Activated B cell treated with CpG ODN at 0.5 μM for 24 hours (primary cell): ENCODE measurements around the gene TRAP1. TPM values are rescaled to one million over a fixed set of nuclear protein-coding genes. Genes with fewer than 3 reads are reported as not detected.

Source experiments
- ATAC-seq: fragments of 200-7000 bp; cut with Tn5 transposase; one replicate; pipeline ENCODE4 v1.10.0; 2021; ENCODE audit warnings: low read depth, mild to moderate bottlenecking, moderate library complexity
- CTCF ChIA-PET: fragments of 350-600 bp; sonication (Branson Sonifier 250); formaldehyde crosslinking; loops from one replicate; lab custom pipeline; 2021; ENCODE audit warnings: antibody characterized with exemption; lab: Charles Lee
- POLR2A ChIA-PET: fragments of 350-600 bp; sonication (Branson Sonifier 250); formaldehyde crosslinking; loops from one replicate; lab custom pipeline; 2021; ENCODE audit warnings: antibody characterized with exemption; lab: Charles Lee
- DNase-seq: peaks from one replicate; pipeline ENCODE4 v3.0.0; 2022
- H3K27ac Mint-ChIP-seq: one replicate; pipeline ENCODE4 v1.8.0; 2020; ENCODE audit warnings: mixed read lengths
- H3K27me3 Mint-ChIP-seq: one replicate; pipeline ENCODE4 v1.8.0; 2021; ENCODE audit warnings: mixed read lengths
- H3K36me3 Mint-ChIP-seq: one replicate; pipeline ENCODE4 v1.8.0; 2021; ENCODE audit warnings: low read depth, mixed read lengths
- H3K4me1 Mint-ChIP-seq: one replicate; pipeline ENCODE4 v1.8.0; 2021; ENCODE audit warnings: mixed read lengths
- H3K4me3 Mint-ChIP-seq: one replicate; pipeline ENCODE4 v1.8.0; 2020; ENCODE audit warnings: mild to moderate bottlenecking, mixed read lengths
- H3K9me3 Mint-ChIP-seq: one replicate; pipeline ENCODE4 v1.8.0; 2020; ENCODE audit warnings: mixed read lengths
- CTCF ChIP-seq: fragments of 200-600 bp; IDR thresholded peaks from one replicate; pipeline ENCODE4 v1.8.0; 2022; ENCODE audit warnings: antibody characterized with exemption, mild to moderate bottlenecking
- intact Hi-C: fragments of 100-400 bp; cut with micrococcal nuclease; formaldehyde crosslinking; loops from one replicate; pipeline ENCODE4 v1.15.1; 2024
- total RNA-seq: library from RNA; stranded (reverse); gene quantifications from 2 replicates; pipeline ENCODE4 v1.2.3, GENCODE V29; 2022

TRAP1 gene
- total RNA-seq, 1 donor from 2014 or later: 82.2 TPM

- peaks cover 89% of the 10 kb centered on the region for H3K36me3 Mint-ChIP-seq
- POLR2A ChIA-PET: no interaction called here
- no peak overlapping the region for H3K27ac Mint-ChIP-seq
Measured at GRCh38 chr16:3748307-3748706, 31.0 kb upstream of the TRAP1 start.

GRCh38 chr16:3745751-3746355 is 28.5 kb upstream of the TRAP1 start:
- peaks cover 92% of the 10 kb centered on the region for H3K36me3 Mint-ChIP-seq
- no peaks in the 10 kb centered on the region for H3K4me1 Mint-ChIP-seq

More at GRCh38 chr16:3748307-3748706, 31.0 kb upstream of the TRAP1 start:
- Mint-ChIP-seq H3K9me3 (no peaks in the 10 kb centered on the region), H3K27me3 (no peaks in the 10 kb centered on the region), H3K4me1 (no peaks in the 10 kb centered on the region), H3K4me3 (no peak overlapping the region)
- intact Hi-C loops: no loop called here
- CTCF ChIA-PET: no interaction called here
- no peak for TF ChIP-seq CTCF
- ATAC-seq: no peak
- no peak for DNase-seq

GRCh38 chr16:3744018-3744417 is 26.7 kb upstream of the TRAP1 start:
- no peaks in the 10 kb centered on the region for H3K4me1 Mint-ChIP-seq
- H3K9me3 Mint-ChIP-seq: no peaks in the 10 kb centered on the region
- H3K27ac Mint-ChIP-seq: no peak overlapping the region
- H3K4me3 Mint-ChIP-seq: no peak overlapping the region
- DNase-seq (no peak), ATAC-seq (no peak)
- no peak for TF ChIP-seq CTCF
- H3K36me3 Mint-ChIP-seq: peaks cover 94% of the 10 kb centered on the region
- no peaks in the 10 kb centered on the region for H3K27me3 Mint-ChIP-seq
- POLR2A ChIA-PET: no interaction called here
- intact Hi-C loops: no loop called here
- CTCF ChIA-PET: no interaction called here

More at GRCh38 chr16:3745751-3746355, 28.5 kb upstream of the TRAP1 start:
- DNase-seq (no peak), ATAC-seq (no peak)
- H3K27ac Mint-ChIP-seq: no peak overlapping the region
- no peak for TF ChIP-seq CTCF
- ChIA-PET POLR2A (no interaction called here), CTCF (no interaction called here)
- intact Hi-C loops: no loop called here
- H3K9me3 Mint-ChIP-seq: no peaks in the 10 kb centered on the region
- H3K27me3 Mint-ChIP-seq: no peaks in the 10 kb centered on the region
- H3K4me3 Mint-ChIP-seq: no peak overlapping the region

GRCh38 chr16:3740934-3741333 is 23.6 kb upstream of the TRAP1 start:
- H3K4me3 Mint-ChIP-seq: no peak overlapping the region
- no peaks in the 10 kb centered on the region for H3K27me3 Mint-ChIP-seq
- ChIA-PET CTCF (no interaction called here), POLR2A (no interaction called here)
- no peaks in the 10 kb centered on the region for H3K4me1 Mint-ChIP-seq
- intact Hi-C loops: no loop called here
- TF ChIP-seq CTCF: no peak
- ATAC-seq: no peak
- DNase-seq: no peak
- H3K9me3 Mint-ChIP-seq: no peaks in the 10 kb centered on the region
- H3K36me3 Mint-ChIP-seq: peaks cover 94% of the 10 kb centered on the region
- no peak overlapping the region for H3K27ac Mint-ChIP-seq

- POLR2A ChIA-PET: no interaction called here
- H3K4me3 Mint-ChIP-seq: no peak overlapping the region
- TF ChIP-seq CTCF: no peak
- peaks cover 94% of the 10 kb centered on the region for H3K36me3 Mint-ChIP-seq
- H3K9me3 Mint-ChIP-seq: no peaks in the 10 kb centered on the region
- DNase-seq (no peak), ATAC-seq (no peak)
- H3K27me3 Mint-ChIP-seq: no peaks in the 10 kb centered on the region
- intact Hi-C loops: no loop called here
- H3K27ac Mint-ChIP-seq: no peak overlapping the region
- CTCF ChIA-PET: no interaction called here
- H3K4me1 Mint-ChIP-seq: no peaks in the 10 kb centered on the region
Measured at GRCh38 chr16:3740186-3740585, 22.9 kb upstream of the TRAP1 start.
